H1 (cell line): ENCODE data around the gene MAPK8IP1. TPM values are rescaled to one million over a fixed set of nuclear protein-coding genes. Genes with fewer than 3 reads are reported as not detected.

ENCODE experiments used
- CTCF ChIA-PET: fragments of 300-600 bp; sonication (Branson Sonifier 250); formaldehyde crosslinking; loops from one replicate; lab custom pipeline; 2021; ENCODE audit not compliant: partially characterized antibody; lab: Charles Lee
- POLR2A ChIA-PET: fragments of 300-600 bp; sonication (Branson Sonifier 250); formaldehyde crosslinking; loops from one replicate; lab custom pipeline; 2021; ENCODE audit warnings: inconsistent platforms; ENCODE audit not compliant: partially characterized antibody; lab: Charles Lee
- DNase-seq, 2 experiments: peaks; one replicate each; pipeline versions ENCODE4 v3.0.0 to v3.0.0-alpha.2; 2010 to 2022; ENCODE audit warnings: low spot score in 2 of 2, low read depth in 1 of 2, mixed read lengths in 1 of 2
- FAIRE-seq: peaks from 2 replicates; lab custom pipeline; 2011; peaks lifted over from hg19 to GRCh38; lab: Jason Lieb, UNC
- H2AFZ ChIP-seq: 2 replicates; pipeline ENCODE4 v1.8.1; 2012; ENCODE audit warnings: low read length, inconsistent platforms
- H2AK5ac ChIP-seq: 2 replicates; pipeline ENCODE4 v1.6.1; 2013; ENCODE audit warnings: low read depth, low read length
- H2BK120ac ChIP-seq: replicated peaks from 2 replicates; pipeline ENCODE3; 2013; ENCODE audit warnings: low read depth, low read length, inconsistent platforms
- H2BK12ac ChIP-seq: 2 replicates; pipeline ENCODE4 v1.6.1; 2013; ENCODE audit warnings: low read depth, low read length
- H2BK15ac ChIP-seq: 2 replicates; pipeline ENCODE4 v1.6.1; 2013; ENCODE audit warnings: low read length
- H2BK20ac ChIP-seq: 2 replicates; pipeline ENCODE4 v1.6.1; 2013; ENCODE audit warnings: low read length
- H2BK5ac ChIP-seq: 2 replicates; pipeline ENCODE4 v1.6.1; 2013; ENCODE audit warnings: low read depth, low read length
- H3K14ac ChIP-seq: 2 replicates; pipeline ENCODE4 v1.6.1; 2013; ENCODE audit warnings: inconsistent platforms; ENCODE audit not compliant: insufficient read length
- H3K18ac ChIP-seq: 2 replicates; pipeline ENCODE4 v1.6.1; 2013; ENCODE audit warnings: low read length; ENCODE audit errors: extremely low read depth
- H3K23ac ChIP-seq: 2 replicates; pipeline ENCODE4 v1.6.1; 2013; ENCODE audit warnings: inconsistent platforms; ENCODE audit not compliant: insufficient read length
- H3K23me2 ChIP-seq: 2 replicates; pipeline ENCODE4 v1.6.1; 2013; ENCODE audit warnings: low read depth, low read length
- H3K27ac ChIP-seq: 2 replicates; pipeline ENCODE4 v1.6.1; 2011; ENCODE audit warnings: low read depth, low read length, inconsistent platforms
- H3K27me3 ChIP-seq, 4 experiments: replicated peaks in 1 of 4; 1 replicate in 1 of 4; 2 replicates in 3 of 4; pipeline versions ENCODE4 v1.6.1 to v1.8.1; 2011 to 2013; ENCODE audit warnings: low read length in 3 of 4, mild to moderate bottlenecking in 3 of 4, inconsistent platforms in 2 of 4, mixed read lengths in 2 of 4, moderate library complexity in 1 of 4; ENCODE audit not compliant: control insufficient read depth in 3 of 4, insufficient read depth in 3 of 4; ENCODE audit errors: extremely low read depth in 1 of 4
- H3K36me3 ChIP-seq, 4 experiments: 2 replicates each; pipeline versions ENCODE4 v1.6.1 to v1.8.1; 2011 to 2013; ENCODE audit warnings: mild to moderate bottlenecking in 4 of 4, low read length in 3 of 4, moderate library complexity in 2 of 4, control low read depth in 1 of 4, inconsistent platforms in 1 of 4; ENCODE audit not compliant: insufficient read depth in 4 of 4, control insufficient read depth in 2 of 4
- H3K4ac ChIP-seq: replicated peaks from 2 replicates; pipeline ENCODE3; 2013; ENCODE audit warnings: low read length, low read depth, mixed read lengths, inconsistent platforms; ENCODE audit not compliant: insufficient read length
- H3K4me1 ChIP-seq, 4 experiments: replicated peaks in 1 of 4; 1 replicate in 1 of 4; 2 replicates in 3 of 4; pipeline versions ENCODE4 v1.6.1 to v1.8.1; 2011 to 2013; ENCODE audit warnings: low read length in 3 of 4, inconsistent platforms in 2 of 4, mixed read lengths in 1 of 4; ENCODE audit not compliant: insufficient read depth in 4 of 4, control insufficient read depth in 3 of 4
- H3K4me2 ChIP-seq, 2 experiments: 2 replicates each; pipeline versions ENCODE4 v1.6.1 to v1.8.1; 2011 to 2013; ENCODE audit warnings: low read depth in 2 of 2, low read length in 2 of 2, control low read depth in 1 of 2, inconsistent platforms in 1 of 2, mild to moderate bottlenecking in 1 of 2; ENCODE audit not compliant: insufficient read depth in 1 of 2
- H3K4me3 ChIP-seq, 4 experiments: fragments of 200-600, 300-600 bp in 1 of 4; sonication (generic), shearing (Covaris generic), sonication (Bioruptor Twin) in 1 of 4; 2 replicates each; pipeline versions ENCODE4 v1.5.1 to v1.8.1; 2011 to 2016; ENCODE audit warnings: low read length in 4 of 4, low read depth in 3 of 4, control low read depth in 2 of 4, inconsistent platforms in 2 of 4, mild to moderate bottlenecking in 2 of 4, mixed read lengths in 1 of 4, moderate library complexity in 1 of 4; ENCODE audit not compliant: insufficient read depth in 2 of 4; ENCODE audit errors: extremely low read depth in 1 of 4
- H3K56ac ChIP-seq: replicated peaks from 2 replicates; pipeline ENCODE3; 2013; ENCODE audit warnings: low read depth, mild to moderate bottlenecking, mixed read lengths, low read length, inconsistent platforms; ENCODE audit not compliant: insufficient read length
- H3K79me1 ChIP-seq: 2 replicates; pipeline ENCODE4 v1.6.1; 2013; ENCODE audit warnings: low read depth, low read length, control low read depth
- H3K79me2 ChIP-seq, 2 experiments: 2 replicates each; pipeline versions ENCODE4 v1.6.1 to v1.8.1; 2012 to 2013; ENCODE audit warnings: low read length in 2 of 2, mild to moderate bottlenecking in 2 of 2, inconsistent platforms in 1 of 2; ENCODE audit not compliant: insufficient read depth in 2 of 2, control insufficient read depth in 1 of 2
- H3K9ac ChIP-seq, 4 experiments: replicated peaks in 1 of 4; 1 replicate in 1 of 4; 2 replicates in 3 of 4; pipeline versions ENCODE4 v1.6.1 to v1.8.1; 2011 to 2013; ENCODE audit warnings: low read depth in 3 of 4, low read length in 3 of 4, control low read depth in 2 of 4, mild to moderate bottlenecking in 2 of 4, moderate library complexity in 2 of 4, inconsistent platforms in 1 of 4; ENCODE audit errors: extremely low read depth in 1 of 4
- H3K9me3 ChIP-seq, 2 experiments: 2 replicates each; pipeline versions ENCODE4 v1.6.1 to v1.8.1; 2012 to 2013; ENCODE audit warnings: mild to moderate bottlenecking in 2 of 2, moderate library complexity in 2 of 2, control low read depth in 1 of 2, inconsistent platforms in 1 of 2, low read depth in 1 of 2, low read length in 1 of 2, mixed read lengths in 1 of 2; ENCODE audit not compliant: insufficient read depth in 2 of 2
- H4K20me1 ChIP-seq, 2 experiments: replicated peaks in 1 of 2; 2 replicates each; pipeline versions ENCODE3 to v1.8.1; 2011 to 2013; ENCODE audit warnings: inconsistent platforms in 2 of 2, low read length in 2 of 2, mild to moderate bottlenecking in 1 of 2; ENCODE audit not compliant: insufficient read depth in 2 of 2, control insufficient read depth in 1 of 2
- H4K5ac ChIP-seq: 2 replicates; pipeline ENCODE4 v1.6.1; 2013; ENCODE audit warnings: low read length, low read depth, mixed read lengths, inconsistent platforms; ENCODE audit not compliant: insufficient read length
- H4K8ac ChIP-seq: 2 replicates; pipeline ENCODE4 v1.8.0; 2013; ENCODE audit warnings: mild to moderate bottlenecking, moderate library complexity, low read length, inconsistent platforms; ENCODE audit not compliant: insufficient read depth; ENCODE audit errors: extremely low read depth
- H4K91ac ChIP-seq: replicated peaks from 2 replicates; pipeline ENCODE3; 2013; ENCODE audit warnings: low read length, mixed read lengths, inconsistent platforms; ENCODE audit not compliant: insufficient read length
- MAFK ChIP-seq: IDR thresholded peaks from 2 replicates; pipeline ENCODE4 v1.6.1; 2012; ENCODE audit warnings: low read depth, mild to moderate bottlenecking, improper control_type of control experiment, low read length
- RAD21 ChIP-seq, 2 experiments: IDR thresholded peaks in 1 of 2; conservative IDR thresholded peaks in 1 of 2; 2 replicates each; pipeline ENCODE4 v1.6.1; 2011; ENCODE audit warnings: low read depth in 2 of 2, low read length in 2 of 2, improper control_type of control experiment in 1 of 2, inconsistent platforms in 1 of 2, mild to moderate bottlenecking in 1 of 2, moderate library complexity in 1 of 2
- WGBS, 2 experiments: shearing (Covaris generic) in 1 of 2; methylation state at CpG; one replicate each; pipeline versions ENCODE4 v1.1.6 to v1.1.7; 2013 to 2015; ENCODE audit warnings: low lambda C conversion rate in 2 of 2, mixed read lengths in 2 of 2, inconsistent platforms in 1 of 2, low coverage in 1 of 2, missing lambda C conversion rate in 1 of 2; ENCODE audit not compliant: insufficient replicate concordance in 2 of 2, insufficient coverage in 1 of 2, insufficient read length in 1 of 2; ENCODE audit errors: extremely low coverage in 1 of 2, missing lambda C conversion rate in 1 of 2; 5-methylcytosine and 5-hydroxymethylcytosine counted together
- polyA plus RNA-seq, 7 experiments: library from polyadenylated mRNA; depleted of rRNA in 3 of 7; stranded (reverse) in 5 of 7; unstranded in 2 of 7; fragments of >200 nt in 5 of 7; fragments of 200-250 nt in 2 of 7; gene quantifications; 1 replicate in 5 of 7; 2 replicates in 1 of 7; 4 replicates in 1 of 7; pipeline versions ENCODE4 v1.2.1 to v1.2.3, GENCODE V29; 2011 to 2013; ENCODE audit warnings: missing spikeins in 2 of 7, mixed read lengths in 2 of 7
- total RNA-seq: library from RNA; stranded (reverse); fragmentation: NEBNext Ultra II Directional; extraction: Animal tissue kit (Norgen Biotek cat#: 25700); gene quantifications from 2 replicates; pipeline ENCODE4 v1.2.1, GENCODE V29; 2021

The MAPK8IP1 gene
- total and polyA plus RNA-seq, 2 of the 8 experiments (the other 6 are each of a cell fraction or from before 2014, with no cell fraction given) = 32.4 to 40.1 TPM

DNA sequence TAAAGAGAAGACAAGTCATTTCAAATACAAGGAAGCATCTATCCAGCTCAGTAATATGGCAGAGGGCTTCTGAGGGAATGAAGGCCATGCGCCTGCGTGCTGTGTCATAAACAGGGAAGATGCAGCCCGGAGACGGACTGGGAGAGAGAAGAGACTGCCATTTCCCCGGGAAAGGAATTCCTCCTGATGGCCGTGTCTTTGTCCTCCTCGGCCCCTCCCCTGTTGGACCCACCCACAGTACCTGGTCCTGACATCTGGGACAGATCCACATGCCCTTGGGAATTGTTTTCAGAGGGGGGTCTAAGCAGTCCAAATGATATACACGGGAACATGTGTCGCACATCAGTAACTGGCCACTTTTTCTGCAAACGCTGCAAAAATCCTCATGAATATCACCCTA lies 52.5 kb downstream of the MAPK8IP1 start:
- Histone ChIP-seq H3K23me2 (no peaks in the 10 kb centered on the region), H3K4me1 (peaks cover 0 to 5% (median 0%) of the 10 kb centered on the region in 4 experiments; a peak in 1 of 7 replicates), H3K14ac (no peak overlapping the region), H3K36me3 (peaks cover 6 to 33% (median 9%) of the 10 kb centered on the region in 4 experiments; a peak in 7 of 8 replicates), H3K18ac (no peak overlapping the region), H3K9me3 (no peaks in the 10 kb centered on the region), H4K5ac (no peak overlapping the region), H2AFZ (no peak overlapping the region), H3K27me3 (no peaks in the 10 kb centered on the region), H3K4me2 (no peak overlapping the region), H3K79me2 (no peaks in the 10 kb centered on the region), H2BK12ac (no peak overlapping the region), H2BK15ac (no peak overlapping the region), H3K9ac (no peak overlapping the region; a peak in 1 of 7 replicates), H3K27ac (no peak overlapping the region), H2BK5ac (no peak overlapping the region), H3K79me1 (no peaks in the 10 kb centered on the region), H2AK5ac (no peak overlapping the region), H3K4me3 (no peak overlapping the region), H2BK20ac (no peak overlapping the region), H3K56ac (no peak overlapping the region), H2BK120ac (no peak overlapping the region), H3K23ac (no peak overlapping the region), H4K20me1 (no peaks in the 10 kb centered on the region), H4K91ac (no peak overlapping the region), H4K8ac (no peak overlapping the region), H3K4ac (no peak overlapping the region)
- ChIA-PET POLR2A (interaction anchor here (1.0 to 13.6 kb wide), 6 partner anchors 8 to 56 kb away, joined by 3 to 115 read pairs (median 3); partner anchors contain the start of gene LARGE2), CTCF (interaction anchor here (2.1 kb wide), 1 partner anchor 69 kb away, joined by 7 read pairs; no protein-coding TSS in a partner anchor)
- DNase-seq = no peak
- WGBS, 2 experiments = 91% methylated on average over 10 of the region's 10 CpGs; no CpG with 5 or more reads in 1 of the 2 experiments
- FAIRE-seq = no peak
- TF ChIP-seq RAD21 (IDR thresholded peaks at IDR 0.05 in 1 of 2, conservative IDR thresholded peaks at IDR 0.05 in 1 of 2; ENCODE audit: low read depth in 2 of 2, low read length in 2 of 2) (no peak), MAFK (no peak)
